Hepatocyte (in vitro differentiated cells): ENCODE data around the gene ANKMY2.

Experiments
- CTCF ChIP-seq: fragments of 200-600 bp; sonication (generic); IDR thresholded peaks from 2 replicates; pipeline ENCODE4 v1.5.1; 2016; ENCODE audit warnings: antibody characterized with exemption, mild to moderate bottlenecking; ENCODE audit not compliant: poor library complexity
- EZH2 ChIP-seq: fragments of 200-600 bp; sonication (generic); IDR thresholded peaks from 2 replicates; pipeline ENCODE4 v1.6.1; 2016; ENCODE audit warnings: antibody characterized with exemption, mild to moderate bottlenecking, borderline replicate concordance
- EZH2phosphoT487 ChIP-seq: fragments of 200-600 bp; sonication (generic); IDR thresholded peaks from one replicate; pipeline ENCODE4 v1.6.1; 2018; ENCODE audit warnings: antibody characterized with exemption, mild to moderate bottlenecking, low read depth, moderate library complexity; ENCODE audit not compliant: unreplicated experiment, severe bottlenecking

DNA sequence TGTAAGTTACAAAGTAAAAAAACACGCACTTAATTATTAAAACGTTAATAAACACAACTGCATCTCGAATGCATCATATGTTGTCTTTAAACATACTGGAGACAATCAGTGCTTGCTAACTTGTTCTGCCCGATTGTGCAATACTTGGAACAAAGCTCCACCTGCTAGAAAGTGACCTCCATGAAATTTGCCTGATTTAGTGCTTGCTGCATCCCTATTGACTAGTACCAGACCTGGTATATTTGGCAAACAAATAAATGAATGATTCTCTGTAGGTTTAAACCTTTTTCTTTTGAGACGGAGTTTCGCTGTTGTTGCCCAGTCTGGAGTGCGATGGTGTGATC is 6.7 kb upstream of the ANKMY2 start:
- TF ChIP-seq CTCF, result no peak
- no peak for TF ChIP-seq EZH2phosphoT487
- TF ChIP-seq EZH2, result no peak
